OCI-M1 (cell line): ENCODE measurements around the gene MIF.
A peak's percentile ranks its signal among the peaks of the same experiment; 100 is the strongest.
"Not testable (repeated sequence)": the region's sequence is repeated elsewhere in the genome, so short reads cannot be mapped to it uniquely, and the experiment has no call there.

Source experiments
- DNase-seq: peaks from one replicate; lab custom pipeline; 2025; lab: John Stamatoyannopoulos, UW

Gene MIF

GRCh38 chr22:23903328-23903971 lies 9.3 kb downstream of the MIF start:
- DNase-seq: no peak

DNA sequence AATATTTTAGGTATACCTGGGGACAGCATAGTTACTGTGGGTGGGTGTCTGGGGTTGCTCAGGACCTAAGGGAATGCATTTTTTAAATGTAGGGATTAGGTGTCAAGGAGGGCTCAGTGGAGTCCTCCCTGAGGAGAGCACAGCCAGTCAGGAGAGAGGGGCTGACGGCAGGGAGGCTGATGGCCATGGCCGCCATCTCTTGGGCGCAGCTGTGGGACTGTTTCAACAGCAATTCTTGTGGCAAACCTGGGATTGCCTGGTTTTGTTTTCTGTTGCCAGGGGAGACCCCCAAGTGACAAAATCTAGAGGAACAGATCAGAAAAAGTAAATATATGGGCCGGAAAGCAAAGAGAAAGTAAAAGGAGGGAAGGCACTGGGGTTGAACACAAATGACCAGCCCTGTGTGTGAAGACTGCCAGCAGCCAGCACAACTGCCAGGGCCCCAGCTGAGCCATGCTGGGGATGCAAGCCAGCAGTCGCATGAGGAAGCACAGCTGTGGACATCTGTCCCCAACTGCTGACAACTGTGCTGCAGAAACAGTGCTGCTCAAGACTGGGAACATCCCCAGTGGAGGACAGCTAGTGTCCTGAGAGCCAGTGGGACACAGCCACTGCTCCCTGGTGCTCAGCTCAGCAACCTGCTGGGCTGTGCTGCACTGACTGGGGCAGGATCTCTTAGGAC lies 10.5 kb downstream of the MIF start:
- DNase-seq: no peak

- DNase-seq: no peak
These were observed 12.5 kb downstream of the MIF start for GRCh38 chr22:23906641-23907040.

- DNase-seq: not testable (repeated sequence)
These were observed 13.2 kb downstream of the MIF start for GRCh38 chr22:23907423-23907822.

DNA sequence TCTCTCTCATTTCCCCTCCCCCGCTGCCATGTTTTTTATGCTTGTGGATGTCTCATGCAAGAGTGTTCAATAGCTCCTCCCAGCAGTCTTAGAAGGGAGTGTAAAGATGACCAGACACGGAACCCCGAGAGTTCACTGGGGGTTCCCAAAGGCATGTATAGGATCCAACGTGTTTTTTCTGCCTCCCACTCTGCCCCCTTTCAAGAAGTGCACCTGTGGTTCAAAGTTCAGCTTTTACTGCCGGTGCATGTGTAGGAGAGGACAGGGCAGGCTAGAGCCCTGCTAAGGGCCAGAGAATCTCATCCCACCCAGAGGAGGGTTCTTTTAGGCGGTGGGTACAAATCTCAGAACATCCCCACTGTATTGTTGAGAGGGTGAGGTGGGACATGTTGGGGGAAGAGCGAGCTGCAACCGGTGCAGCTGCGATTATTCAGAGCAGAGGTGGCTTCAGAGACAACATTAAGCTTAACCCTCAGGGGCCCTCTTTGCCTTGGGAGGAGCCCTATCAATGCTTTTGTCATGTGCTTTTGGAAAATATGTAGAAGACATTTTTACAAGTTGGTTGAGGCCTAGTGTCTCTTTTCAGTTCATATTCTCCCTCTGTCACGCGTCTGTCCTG lies 14.5 kb downstream of the MIF start:
- DNase-seq: no peak

DNA sequence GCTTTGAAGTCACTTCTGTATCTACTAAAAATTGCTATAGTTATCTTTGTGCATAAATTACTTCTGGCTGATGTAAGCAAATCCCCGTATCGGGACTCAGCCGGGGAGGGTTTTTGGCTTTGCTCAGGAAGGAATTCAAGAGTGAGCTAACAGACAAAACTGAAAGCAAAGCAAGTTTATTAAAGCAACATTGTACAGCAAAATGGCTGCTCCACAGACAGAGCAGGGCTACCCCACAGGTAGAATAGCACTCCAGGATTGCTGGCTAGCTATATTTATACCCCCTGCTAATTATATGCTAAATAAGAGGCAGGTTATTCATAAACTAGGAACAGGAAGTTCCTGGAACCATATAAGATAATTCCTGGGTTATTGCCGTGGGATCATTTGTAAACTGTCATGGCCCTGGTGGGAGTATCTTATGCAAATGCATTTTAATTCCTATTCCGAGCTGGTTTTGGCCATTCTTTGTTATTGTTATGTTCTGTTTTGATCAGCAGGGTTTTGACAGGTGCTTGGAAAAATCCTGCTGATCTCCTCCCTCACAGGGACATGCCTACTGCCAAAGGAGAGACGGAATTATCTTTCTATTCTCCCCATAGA lies 15.2 kb downstream of the MIF start:
- no peak for DNase-seq

DNA sequence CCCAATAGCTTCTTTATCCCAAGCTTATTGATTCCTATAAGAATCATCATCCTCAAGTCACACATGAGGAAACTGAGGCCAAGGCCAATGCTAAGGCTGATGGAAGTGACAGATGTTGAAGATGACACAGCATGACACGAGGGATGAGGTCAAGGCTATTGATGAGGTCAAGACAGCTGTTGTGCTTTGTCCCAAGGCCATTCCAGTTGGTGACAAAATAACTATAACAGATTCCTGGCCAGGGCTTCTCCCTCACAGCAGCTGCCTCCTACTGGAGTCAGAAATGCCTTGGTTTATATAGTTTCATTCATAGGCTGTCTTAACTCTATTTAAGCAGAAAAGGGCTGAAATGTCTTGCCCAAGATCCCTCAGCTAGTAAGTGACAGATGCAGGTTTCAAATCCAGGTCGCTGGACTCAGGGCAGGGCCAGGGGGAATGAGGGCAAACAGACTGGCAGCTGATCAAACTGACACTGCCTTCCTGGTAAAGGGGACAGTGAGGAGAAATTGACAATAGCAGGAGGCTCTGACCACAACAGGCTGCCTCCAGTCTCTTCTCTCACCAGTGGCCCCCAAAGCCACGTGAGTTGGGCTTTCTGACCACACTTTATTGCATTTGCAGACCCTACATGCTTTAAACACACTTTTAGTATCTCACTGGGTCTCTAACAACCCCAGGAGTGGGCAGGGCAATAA lies 16.5 kb downstream of the MIF start:
- no peak for DNase-seq

DNA sequence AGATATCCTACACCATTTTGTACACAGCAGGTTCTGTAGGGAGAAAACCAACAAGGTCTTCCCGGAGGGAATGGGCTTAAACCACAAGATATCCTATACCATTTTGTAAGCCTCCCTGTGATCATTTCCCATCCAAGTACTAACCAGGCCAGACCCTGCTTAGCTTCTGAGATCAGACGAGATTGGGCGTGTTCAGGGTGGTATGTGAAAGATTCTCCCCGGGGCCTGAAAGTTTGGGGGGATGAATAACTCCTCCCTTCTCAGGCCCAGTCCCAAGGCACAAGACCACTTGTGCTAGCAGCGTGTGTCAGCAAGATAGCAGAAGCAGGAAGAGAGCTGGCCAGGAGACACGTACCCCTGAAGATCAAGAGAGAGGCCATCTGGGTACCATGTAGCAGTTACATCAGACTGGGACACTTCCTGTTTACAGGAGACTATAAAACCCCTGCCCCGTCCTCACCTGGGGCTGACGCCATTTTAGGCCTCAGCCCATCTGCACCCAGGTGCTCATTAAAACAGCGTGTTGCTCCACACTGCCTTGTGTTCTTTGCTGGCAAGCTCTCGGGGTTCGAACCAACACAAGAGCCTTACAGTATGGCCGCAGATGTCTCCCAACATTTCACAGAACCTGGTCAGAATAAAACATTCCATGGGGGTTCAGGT lies 17.3 kb downstream of the MIF start:
- DNase-seq: no peak

- DNase-seq: no peak
These were observed 18.2 kb downstream of the MIF start for GRCh38 chr22:23912293-23912903.

DNA sequence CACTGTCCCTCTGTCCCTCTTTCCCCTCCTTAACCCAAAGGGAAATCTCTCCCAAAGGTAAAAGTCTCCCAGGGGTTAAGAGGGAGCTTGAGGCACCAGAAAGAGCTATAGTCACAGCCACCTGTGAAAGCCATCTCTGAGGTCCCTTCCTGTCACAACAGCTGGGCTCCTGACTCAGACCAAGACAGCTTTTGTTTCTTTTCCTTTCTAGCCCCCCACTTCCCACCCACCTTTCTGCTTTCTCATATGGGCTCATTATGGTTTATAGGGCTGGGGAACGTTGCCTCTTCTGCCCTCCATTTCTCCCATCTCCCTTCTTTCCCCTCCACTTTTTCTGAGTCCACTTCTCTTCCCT lies 19.1 kb downstream of the MIF start:
- DNase-seq: no peak

DNA sequence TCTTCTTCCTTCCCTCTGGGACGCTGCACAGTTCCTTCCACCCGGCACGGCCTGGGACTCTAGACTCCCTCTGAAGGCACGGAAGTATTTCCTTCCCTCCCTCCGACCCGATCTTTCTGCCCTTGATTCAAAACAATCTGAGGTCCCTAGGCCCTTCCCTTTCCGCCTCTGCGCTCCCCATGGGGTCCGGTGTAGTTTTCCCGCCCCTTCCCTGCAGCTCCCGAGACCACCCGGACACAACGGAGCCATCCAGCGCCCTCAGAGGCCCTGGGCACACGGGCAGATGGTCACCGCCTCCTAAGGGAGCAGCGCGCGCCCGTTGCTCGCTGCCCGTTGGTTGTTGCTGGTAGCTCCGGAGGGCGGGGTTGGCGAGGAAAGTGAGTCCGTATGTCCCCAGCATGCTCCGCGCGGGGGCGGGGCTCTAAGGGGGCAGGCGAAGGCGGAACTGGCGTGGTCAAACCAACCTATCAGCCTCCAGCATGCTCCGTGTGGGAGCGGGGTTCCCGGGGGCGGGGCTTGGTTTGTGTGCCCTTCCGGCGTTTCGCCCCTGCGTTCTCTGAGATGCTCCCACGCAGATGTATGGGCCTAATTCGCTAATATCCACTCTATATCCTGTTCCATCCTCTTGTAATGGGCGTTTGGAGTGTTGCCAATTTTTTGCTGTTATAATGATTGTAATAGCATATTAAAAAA lies 19.6 kb downstream of the MIF start:
- peak; percentile 100 for DNase-seq

DNA sequence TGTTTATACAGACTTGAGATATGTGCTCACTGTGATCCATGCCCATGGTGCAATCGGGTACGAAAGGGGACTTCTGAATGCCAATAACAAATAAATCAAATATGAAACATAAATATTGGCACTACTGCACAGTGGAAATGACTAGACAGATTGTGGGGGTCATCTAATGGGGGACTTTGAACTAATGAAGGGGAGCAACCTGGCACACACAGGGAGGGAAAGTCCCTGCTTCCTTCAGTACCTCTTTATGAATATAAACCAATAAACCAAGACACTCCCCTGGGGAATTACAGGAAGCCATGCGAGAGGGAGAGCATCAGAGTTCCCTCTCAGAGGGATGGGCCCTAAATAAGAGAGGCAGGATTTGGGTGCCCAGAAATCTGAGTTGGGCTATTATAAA lies 21.1 kb downstream of the MIF start:
- DNase-seq: no peak

GRCh38 chr22:23920267-23920611 lies 26.1 kb downstream of the MIF start:
- not testable (repeated sequence) for DNase-seq

DNA sequence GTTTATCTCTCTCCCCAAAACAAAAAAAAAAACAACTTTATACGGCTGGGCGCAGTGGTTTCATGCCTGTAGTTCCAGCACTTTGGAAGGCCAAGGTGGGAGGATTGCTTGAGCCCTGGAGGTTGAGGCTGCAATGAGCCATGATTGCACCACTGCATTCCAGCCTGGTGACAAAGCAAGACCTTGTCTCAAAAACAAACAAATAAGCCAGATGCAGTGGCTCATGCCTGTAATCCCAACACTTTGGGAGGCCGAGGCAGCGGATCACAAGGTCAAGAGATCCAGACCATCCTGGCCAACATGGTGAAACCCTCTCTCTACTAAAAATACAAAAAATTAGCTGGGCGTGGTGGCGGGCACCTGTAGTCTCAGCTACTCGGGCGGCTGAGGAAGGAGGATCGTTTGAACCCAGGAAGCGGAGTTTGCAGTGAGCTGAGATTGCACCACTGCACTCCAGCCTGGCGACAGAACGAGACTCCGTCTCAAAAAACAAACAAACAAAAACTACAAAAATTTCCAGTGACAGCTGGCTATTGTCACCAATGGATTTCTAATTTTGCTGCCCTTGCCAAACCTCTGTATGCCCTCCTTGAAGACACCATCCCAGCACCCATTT lies 27.5 kb downstream of the MIF start:
- DNase-seq: not testable (repeated sequence)

GRCh38 chr22:23922921-23923320 lies 28.7 kb downstream of the MIF start:
- no peak for DNase-seq

GRCh38 chr22:23925020-23925606 lies 30.9 kb downstream of the MIF start:
- no peak for DNase-seq

GRCh38 chr22:23926561-23926960 lies 32.4 kb downstream of the MIF start:
- no peak for DNase-seq

- DNase-seq: no peak
These were observed 44.3 kb downstream of the MIF start for GRCh38 chr22:23938328-23939016.

DNA sequence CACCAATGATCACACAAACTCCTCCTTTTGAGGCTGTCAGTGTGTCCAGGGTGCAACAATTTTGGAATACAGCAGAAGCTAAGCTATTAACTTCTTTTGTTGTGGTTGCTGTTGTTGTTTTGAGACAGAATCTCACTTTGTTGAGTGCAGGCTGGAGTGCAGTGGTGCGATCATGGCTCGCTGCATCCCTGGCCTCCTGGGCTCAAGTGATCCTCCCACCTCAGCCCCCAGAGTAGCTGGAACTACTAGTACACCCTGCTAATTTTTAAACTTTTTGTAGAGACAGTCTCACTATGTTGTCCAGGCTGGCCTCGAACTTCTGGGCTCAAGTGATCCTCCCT lies 44.8 kb downstream of the MIF start:
- no peak for DNase-seq

DNA sequence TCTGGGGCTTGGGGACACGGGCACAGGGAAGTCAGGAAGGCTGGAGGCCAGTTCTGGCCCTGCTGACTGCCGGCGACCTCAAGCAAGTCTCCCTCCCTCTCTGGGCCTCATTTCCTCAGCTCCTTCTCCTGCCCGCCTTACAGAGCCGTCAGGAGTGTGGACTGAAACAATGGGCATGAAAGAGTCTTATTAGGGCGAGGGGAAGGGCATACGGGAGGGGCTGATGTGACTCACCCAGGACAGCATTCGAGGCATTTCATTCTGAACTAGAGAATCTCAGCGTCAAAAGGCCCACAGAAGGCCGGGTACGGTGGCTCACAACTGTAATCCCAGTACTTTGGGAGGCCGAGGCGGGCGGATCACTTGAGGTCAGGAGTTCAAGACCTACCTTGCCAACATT lies 46.0 kb downstream of the MIF start:
- DNase-seq: not testable (repeated sequence)
